Muscle of back (tissue), 11 donors: Measurements from ENCODE around the gene TMEM219. TPM values are rescaled to one million over a fixed set of nuclear protein-coding genes. Genes with fewer than 3 reads are reported as not detected.
A peak's percentile ranks its signal among the peaks of the same experiment; 100 is the strongest.

Source experiments
- DNase-seq, 3 donors: peaks; one replicate each; pipeline versions ENCODE4 v3.0.0 to v3.0.0-alpha.2; 2013
- polyA plus RNA-seq, 10 donors: library from polyadenylated mRNA; unstranded; fragments of 120-200 nt; gene quantifications; one replicate each; pipeline ENCODE4 v1.2.1, GENCODE V29; 2013; ENCODE audit not compliant: insufficient read length in 10 of 10

The TMEM219 gene
- polyA plus RNA-seq, 10 donors: 54.7 to 68.3 (median 61.6) TPM

GRCh38 chr16:29993191-29993902, 31.5 kb downstream of the TMEM219 start:
- no peak for DNase-seq

GRCh38 chr16:29993903-29994599, 32.2 kb downstream of the TMEM219 start:
- DNase-seq: no peak

GRCh38 chr16:29994600-29995323, 32.9 kb downstream of the TMEM219 start:
- DNase-seq: peak in 2 of 3 donors; percentile 40 to 43

GRCh38 chr16:29995324-29995910, 33.5 kb downstream of the TMEM219 start, which contains the start of gene HIRIP3:
HIRIP3 (minus strand) TSS chr16:29995617; CDS start chr16:29995605, 12 bp downstream.
- DNase-seq: peak in 2 of 3 donors; percentile 79 to 91

GRCh38 chr16:29995911-29996765, 34.3 kb downstream of the TMEM219 start, which contains the start of gene INO80E:
INO80E (plus strand) TSS chr16:29996241; CDS start chr16:29996311, 70 bp downstream.
- DNase-seq: peak; percentile 96 to 99 (median 97)

GRCh38 chr16:29996766-29997250, 34.9 kb downstream of the TMEM219 start:
- no peak for DNase-seq

- DNase-seq: no peak
Observed at GRCh38 chr16:29999605-30000004, 37.7 kb downstream of the TMEM219 start.

GRCh38 chr16:30000735-30001631, 39.1 kb downstream of the TMEM219 start:
- DNase-seq: no peak

GRCh38 chr16:30002614-30003346, 40.9 kb downstream of the TMEM219 start:
- DNase-seq: no peak

- DNase-seq: no peak
Observed at GRCh38 chr16:30003670-30004423, 42.0 kb downstream of the TMEM219 start.

GRCh38 chr16:30004424-30004776, 42.5 kb downstream of the TMEM219 start:
- DNase-seq: no peak

GRCh38 chr16:30004811-30005242, 42.9 kb downstream of the TMEM219 start:
- DNase-seq: no peak

- DNase-seq: peak in 2 of 3 donors; percentile 24 to 52
Observed at GRCh38 chr16:30005341-30006094, 43.6 kb downstream of the TMEM219 start.

- no peak for DNase-seq
Observed at GRCh38 chr16:30006095-30006473, 44.2 kb downstream of the TMEM219 start.

- DNase-seq: no peak
Observed at GRCh38 chr16:30006659-30007377, 44.9 kb downstream of the TMEM219 start.

GRCh38 chr16:30007378-30007895, 45.6 kb downstream of the TMEM219 start:
- DNase-seq: no peak
